SK-N-SH (cell line): ENCODE measurements around the gene IL31. TPM values are rescaled to one million over a fixed set of nuclear protein-coding genes. Genes with fewer than 3 reads are reported as not detected.

ENCODE experiments used
- CHD2 ChIP-seq: fragments of 150-350 bp; IDR thresholded peaks from 2 replicates; pipeline ENCODE4 v1.6.1; 2018; ENCODE audit warnings: low read length; ENCODE audit not compliant: partially characterized antibody
- CTCF ChIP-seq: fragments of 200-600 bp; sonication (generic); IDR thresholded peaks from 2 replicates; pipeline ENCODE4 v1.6.1; 2017; ENCODE audit warnings: antibody characterized with exemption, mild to moderate bottlenecking, moderate library complexity
- EP300 ChIP-seq, 2 experiments: IDR thresholded peaks; 2 replicates each; pipeline versions ENCODE4 v1.4.0 to v1.6.1; 2012; ENCODE audit warnings: borderline replicate concordance in 1 of 2, low read depth in 1 of 2, low read length in 1 of 2
- EZH2phosphoT487 ChIP-seq: fragments of 200-600 bp; sonication (generic); IDR thresholded peaks from 2 replicates; pipeline ENCODE4 v1.6.1; 2017; ENCODE audit warnings: low read depth, mixed run types, mild to moderate bottlenecking, antibody characterized with exemption, moderate library complexity, borderline replicate concordance
- FOXM1 ChIP-seq: IDR thresholded peaks from 2 replicates; pipeline ENCODE4 v1.4.0; 2012; ENCODE audit warnings: low read depth, mild to moderate bottlenecking
- MXI1 ChIP-seq: IDR thresholded peaks from 2 replicates; pipeline ENCODE4 v1.6.1; 2012; ENCODE audit warnings: mild to moderate bottlenecking, low read depth, low read length, improper control_type of control experiment
- NFIC ChIP-seq: IDR thresholded peaks from 2 replicates; pipeline ENCODE4 v1.4.0; 2012; ENCODE audit warnings: borderline replicate concordance
- POLR2AphosphoS5 ChIP-seq: IDR thresholded peaks from 2 replicates; pipeline ENCODE4 v1.6.1; 2012; ENCODE audit warnings: low read depth, low read length
- SMC3 ChIP-seq: IDR thresholded peaks from 2 replicates; pipeline ENCODE4 v1.6.1; 2012; ENCODE audit warnings: low read depth, low read length, improper control_type of control experiment
- TCF12 ChIP-seq: IDR thresholded peaks from 2 replicates; pipeline ENCODE4 v1.4.0; 2012
- polyA plus RNA-seq, 3 experiments: library from polyadenylated mRNA; depleted of rRNA; stranded (reverse); fragments of >200 nt; gene quantifications; 2 replicates each; pipeline ENCODE4 v1.2.3, GENCODE V29; 2012
- small RNA-seq, 7 experiments: library from RNA; depleted of rRNA; stranded (forward); fragments of <200 nt; gene quantifications; one replicate each; pipeline ENCODE3, GENCODE V24; 2012
- TF ChIP-seq, protein P1 (sequence below): fragments of 150-350 bp; IDR thresholded peaks from 2 replicates; pipeline ENCODE4 v1.6.1; 2016; ENCODE audit warnings: mild to moderate bottlenecking, low read depth, low read length

The IL31 gene
- polyA plus RNA-seq, 1 of the 3 experiments (the other 2 are of a cell fraction): not detected

DNA sequence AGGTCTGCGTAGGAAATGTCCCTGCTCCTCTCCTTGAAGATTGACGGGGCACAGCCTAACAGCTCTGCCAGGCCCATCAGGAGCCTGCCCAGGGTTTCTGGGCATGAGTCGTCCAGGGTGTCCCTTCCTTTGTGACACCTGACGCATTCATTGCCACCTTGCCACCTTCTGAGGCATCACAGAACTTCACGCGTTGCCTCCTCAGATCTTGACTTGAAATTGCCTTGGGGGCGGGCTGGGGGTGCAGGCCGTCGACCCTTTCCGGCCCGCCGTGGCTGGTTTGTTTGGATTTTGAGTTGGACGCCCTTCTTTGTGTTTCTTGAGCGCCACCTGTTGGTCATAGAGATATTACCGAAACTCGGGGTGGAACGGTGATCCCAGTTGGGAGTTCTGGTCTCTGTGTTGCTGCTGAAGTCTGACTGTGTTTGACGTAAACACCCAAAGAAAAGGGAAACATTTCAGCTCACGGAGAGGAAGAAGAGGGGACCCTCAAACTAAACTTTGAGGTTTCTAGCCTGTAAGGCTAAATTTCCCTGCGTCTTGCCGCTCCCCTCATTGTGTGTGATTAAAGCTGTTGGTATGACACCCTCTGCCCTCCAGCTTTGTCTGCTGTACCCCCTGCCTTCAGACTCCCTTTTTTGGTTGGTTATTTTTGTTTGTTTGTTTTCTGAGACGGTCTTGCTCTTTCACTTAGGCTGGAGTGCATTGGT lies 50.8 kb downstream of the IL31 start (continued):
- TF ChIP-seq EP300 (IDR thresholded peaks at IDR 0.05; ENCODE audit: borderline replicate concordance in 1 of 2, low read depth in 1 of 2, low read length in 1 of 2): no peak
- no peak for TF ChIP-seq FOXM1
- peak; percentile 82 for TF ChIP-seq SMC3
- no peak; the same call in 1 of the 2 replicates for TF ChIP-seq NFIC
- no peak for TF ChIP-seq EZH2phosphoT487
- TF ChIP-seq CTCF: peak; percentile 78
- TF ChIP-seq POLR2AphosphoS5: no peak
- TF ChIP-seq, protein P1, sequence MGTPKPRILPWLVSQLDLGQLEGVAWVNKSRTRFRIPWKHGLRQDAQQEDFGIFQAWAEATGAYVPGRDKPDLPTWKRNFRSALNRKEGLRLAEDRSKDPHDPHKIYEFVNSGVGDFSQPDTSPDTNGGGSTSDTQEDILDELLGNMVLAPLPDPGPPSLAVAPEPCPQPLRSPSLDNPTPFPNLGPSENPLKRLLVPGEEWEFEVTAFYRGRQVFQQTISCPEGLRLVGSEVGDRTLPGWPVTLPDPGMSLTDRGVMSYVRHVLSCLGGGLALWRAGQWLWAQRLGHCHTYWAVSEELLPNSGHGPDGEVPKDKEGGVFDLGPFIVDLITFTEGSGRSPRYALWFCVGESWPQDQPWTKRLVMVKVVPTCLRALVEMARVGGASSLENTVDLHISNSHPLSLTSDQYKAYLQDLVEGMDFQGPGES: no peak
- no peak for TF ChIP-seq CHD2
- TF ChIP-seq MXI1: no peak
- no peak for TF ChIP-seq TCF12
- TF ChIP-seq, all 33 proteins: peak for 4

Small RNAs within 50 kb of the gene (small RNA-seq; reads per million reads assigned to genes)
- gene DIABLO: 0.13 to 13.0 (median 1.4) reads per million in 7 experiments

Other genes with a start within 250 kb of the IL31 start
- 30.8 and 34.0 TPM in 2 replicates for gene BCL7A, start 152.3 kb downstream of the IL31 start, polyA plus RNA-seq (2012; rRNA removed)
- 6.8 and 11.0 TPM in 2 replicates for gene MLXIP, start 95.5 kb downstream of the IL31 start, polyA plus RNA-seq (2012; rRNA removed)
- gene LRRC43, start 8.9 kb upstream of the IL31 start, polyA plus RNA-seq (2012; rRNA removed): 0.94 and 1.4 TPM in 2 replicates
- gene B3GNT4, start 29.5 kb upstream of the IL31 start, polyA plus RNA-seq (2012; rRNA removed): 0.81 and 0.84 TPM in 2 replicates
- 65.6 and 78.9 TPM in 2 replicates for gene DIABLO, start 51.8 kb upstream of the IL31 start, polyA plus RNA-seq (2012; rRNA removed)
- 17.0 and 18.4 TPM in 2 replicates for gene VPS33A, start 92.3 kb upstream of the IL31 start, polyA plus RNA-seq (2012; rRNA removed)
- 33.9 and 48.9 TPM in 2 replicates for gene CLIP1, start 248.4 kb upstream of the IL31 start, polyA plus RNA-seq (2012; rRNA removed)